ENCODE results near the gene NRSN2.

DNA sequence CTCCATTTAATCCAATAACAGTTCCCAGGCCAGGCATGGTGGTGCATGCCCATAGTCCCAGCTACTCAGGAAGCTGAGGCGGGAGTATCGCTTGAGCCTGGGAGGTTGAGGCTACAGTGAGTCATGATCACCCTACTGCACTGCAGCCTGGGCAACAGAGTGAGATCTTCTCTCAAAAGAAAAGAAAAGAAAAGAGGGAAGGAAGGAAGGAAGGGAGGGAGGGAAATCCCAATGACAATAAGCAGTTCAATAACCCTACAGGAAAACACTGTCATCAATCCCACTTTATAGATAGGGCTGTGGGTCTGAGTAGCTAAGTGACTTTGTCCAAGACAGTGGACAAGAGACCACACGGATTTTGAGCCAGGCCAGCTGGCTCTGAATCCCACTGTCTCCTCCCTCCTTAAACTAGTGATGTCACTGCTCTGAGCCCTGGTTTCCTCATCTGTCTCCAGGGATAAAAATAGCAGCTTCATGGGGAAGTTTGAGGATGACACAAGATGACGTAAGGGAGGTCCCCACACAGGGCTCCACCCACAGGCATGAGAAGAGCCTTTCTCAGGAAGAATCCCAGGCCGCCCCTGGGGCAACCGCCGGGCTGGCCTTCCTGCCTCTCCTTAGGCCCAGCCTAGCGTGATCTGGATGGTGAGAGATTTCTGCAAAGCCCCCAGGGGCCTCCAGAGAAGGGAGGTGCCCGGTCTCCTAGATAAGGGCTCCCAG is 26.4 kb downstream of the NRSN2 start:
- no peak for TF ChIP-seq CTCF (conservative IDR thresholded peaks at IDR 0.05; ENCODE audit: low read length)
- TF ChIP-seq EZH2phosphoT487 (IDR thresholded peaks at IDR 0.05; ENCODE audit: borderline replicate concordance) = no peak

Data from Loucy (cell line).